Measurements from ENCODE around the gene KIF26B.
"Not testable (repeated sequence)": the region's sequence is repeated elsewhere in the genome, so short reads cannot be mapped to it uniquely, and the experiment has no call there.

KIF26B gene

GRCh38 chr1:245356891-245357585 is 202.3 kb downstream of the KIF26B start:
- DNase-seq (ENCODE audit: low read depth) = no peak

GRCh38 chr1:245359101-245359680 is 204.4 kb downstream of the KIF26B start:
- not testable (repeated sequence) for DNase-seq (ENCODE audit: low read depth)

GRCh38 chr1:245361065-245361464 is 206.3 kb downstream of the KIF26B start:
- DNase-seq (ENCODE audit: low read depth) = no peak

- DNase-seq (ENCODE audit: low read depth) = no peak
These were observed 207.2 kb downstream of the KIF26B start for GRCh38 chr1:245361951-245362350.

- DNase-seq (ENCODE audit: low read depth) = no peak
These were observed 208.8 kb downstream of the KIF26B start for GRCh38 chr1:245363461-245364200.

GRCh38 chr1:245365095-245366020 is 210.6 kb downstream of the KIF26B start:
- DNase-seq (ENCODE audit: low read depth) = no peak

- no peak for DNase-seq (ENCODE audit: low read depth)
These were observed 212.1 kb downstream of the KIF26B start for GRCh38 chr1:245366886-245367285.

- no peak for DNase-seq (ENCODE audit: low read depth)
These were observed 215.5 kb downstream of the KIF26B start for GRCh38 chr1:245370175-245370825.

- DNase-seq (ENCODE audit: low read depth) = no peak
These were observed 216.3 kb downstream of the KIF26B start for GRCh38 chr1:245370905-245371581.

- no peak for DNase-seq (ENCODE audit: low read depth)
These were observed 218.3 kb downstream of the KIF26B start for GRCh38 chr1:245373131-245373530.

GRCh38 chr1:245375789-245376460 is 221.1 kb downstream of the KIF26B start:
- no peak for DNase-seq (ENCODE audit: low read depth)

- no peak for DNase-seq (ENCODE audit: low read depth)
These were observed 223.1 kb downstream of the KIF26B start for GRCh38 chr1:245377854-245378253.

GRCh38 chr1:245378311-245378722 is 223.5 kb downstream of the KIF26B start:
- DNase-seq (ENCODE audit: low read depth) = no peak

- no peak for DNase-seq (ENCODE audit: low read depth)
These were observed 224.0 kb downstream of the KIF26B start for GRCh38 chr1:245378745-245379144.

GRCh38 chr1:245380790-245381535 is 226.2 kb downstream of the KIF26B start:
- no peak for DNase-seq (ENCODE audit: low read depth)

- no peak for DNase-seq (ENCODE audit: low read depth)
These were observed 228.2 kb downstream of the KIF26B start for GRCh38 chr1:245382981-245383380.

GRCh38 chr1:245383396-245384330 is 228.9 kb downstream of the KIF26B start:
- no peak for DNase-seq (ENCODE audit: low read depth)

- no peak for DNase-seq (ENCODE audit: low read depth)
These were observed 231.6 kb downstream of the KIF26B start for GRCh38 chr1:245386297-245386971.
